Caki2 (cell line): ENCODE measurements around the gene AXL. TPM values are rescaled to one million over a fixed set of nuclear protein-coding genes. Genes with fewer than 3 reads are reported as not detected.
"Not testable (repeated sequence)": the region's sequence is repeated elsewhere in the genome, so short reads cannot be mapped to it uniquely, and the experiment has no call there.

Experiments
- DNase-seq: peaks from one replicate; pipeline ENCODE4 v3.0.0-alpha.2; 2015; ENCODE audit warnings: low read depth
- in situ Hi-C: cut with HindIII; loops from 2 replicates; pipeline ENCODE4 v1.10.0; 2016; ENCODE audit warnings: low sequenced_read_pairs, low pct_unique_long_range_greater_than_20kb, mixed read lengths
- total RNA-seq: library from RNA; depleted of rRNA; stranded (reverse); fragments of >200 nt; shearing (Covaris generic); gene quantifications from 2 replicates; pipeline ENCODE4 v1.2.3, GENCODE V29; 2014; ENCODE audit warnings: low replicate concordance

The AXL gene
- total RNA-seq, 1 experiment from 2014 or later: 418 TPM

GRCh38 chr19:41263042-41263849 is 44.2 kb downstream of the AXL start:
- DNase-seq: peak; percentile 67
- in situ Hi-C loops: no loop called here

- peak; percentile 100 for DNase-seq
- in situ Hi-C loops: no loop called here
These were observed 45.0 kb downstream of the AXL start, which contains the start of gene HNRNPUL1 for GRCh38 chr19:41263850-41264580. TSS of gene HNRNPUL1 (plus strand) at chr19:41264372. CDS start at chr19:41264504, 132 bp downstream.

- in situ Hi-C loops: no loop called here
- DNase-seq: no peak
These were observed 45.8 kb downstream of the AXL start for GRCh38 chr19:41264581-41265394.

- in situ Hi-C loops: no loop called here
- peak; percentile 19 for DNase-seq
These were observed 46.6 kb downstream of the AXL start for GRCh38 chr19:41265395-41266153.

GRCh38 chr19:41269055-41269454 is 50.0 kb downstream of the AXL start:
- in situ Hi-C loops: no loop called here
- DNase-seq: no peak

- in situ Hi-C loops: no loop called here
- DNase-seq: no peak
These were observed 50.5 kb downstream of the AXL start for GRCh38 chr19:41269571-41269970.

GRCh38 chr19:41273076-41273475 is 54.1 kb downstream of the AXL start:
- in situ Hi-C loops: loop anchor here (10.0 kb wide), 1 partner anchor 98 kb away; no protein-coding TSS in a partner anchor
- DNase-seq: no peak

- in situ Hi-C loops: loop anchor here (10.0 kb wide), 1 partner anchor 100 kb away; no protein-coding TSS in a partner anchor
- DNase-seq: no peak
These were observed 55.8 kb downstream of the AXL start for GRCh38 chr19:41274802-41275201.

- no peak for DNase-seq
- in situ Hi-C loops: loop anchor here (10.0 kb wide), 1 partner anchor 101 kb away; no protein-coding TSS in a partner anchor
These were observed 57.2 kb downstream of the AXL start for GRCh38 chr19:41276231-41276630.

GRCh38 chr19:41278478-41278877 is 59.5 kb downstream of the AXL start:
- in situ Hi-C loops: loop anchor here (10.0 kb wide), 1 partner anchor 104 kb away; no protein-coding TSS in a partner anchor
- no peak for DNase-seq

- DNase-seq: no peak
- in situ Hi-C loops: no loop called here
These were observed 69.9 kb downstream of the AXL start for GRCh38 chr19:41288673-41289530.

- in situ Hi-C loops, DNase-seq: not testable (repeated sequence)
These were observed 70.8 kb downstream of the AXL start for GRCh38 chr19:41289814-41290213.

- DNase-seq: no peak
These were observed 75.4 kb downstream of the AXL start for GRCh38 chr19:41294393-41294792.

GRCh38 chr19:41295499-41295898 is 76.5 kb downstream of the AXL start:
- in situ Hi-C loops: no loop called here
- no peak for DNase-seq

More at GRCh38 chr19:41294393-41294792, 75.4 kb downstream of the AXL start:
- in situ Hi-C loops: no loop called here

- in situ Hi-C loops: no loop called here
- DNase-seq: no peak
These were observed 77.4 kb downstream of the AXL start for GRCh38 chr19:41296433-41296871.

- DNase-seq: no peak
- in situ Hi-C loops: no loop called here
These were observed 78.8 kb downstream of the AXL start for GRCh38 chr19:41297628-41298347.
